ENCODE measurements around the gene HNRNPLL.
"Not testable (repeated sequence)": the region's sequence is repeated elsewhere in the genome, so short reads cannot be mapped to it uniquely, and the experiment has no call there.

The HNRNPLL gene

GRCh38 chr2:38551171-38551570, 51.6 kb downstream of the HNRNPLL start:
- H3K27ac ChIP-seq: no peak overlapping the region
- TF ChIP-seq CTCF (conservative IDR thresholded peaks at IDR 0.05) (no peak), ZFX (IDR thresholded peaks at IDR 0.05) (no peak)

- TF ChIP-seq ZFX (IDR thresholded peaks at IDR 0.05): no peak
- no peak overlapping the region for H3K27ac ChIP-seq
Observed at GRCh38 chr2:38549851-38550250, 52.9 kb downstream of the HNRNPLL start.

- H3K27ac ChIP-seq: no peak overlapping the region
- TF ChIP-seq CTCF (conservative IDR thresholded peaks at IDR 0.05): no peak
- TF ChIP-seq ZFX (IDR thresholded peaks at IDR 0.05): no peak
Observed at GRCh38 chr2:38549071-38549704, 53.5 kb downstream of the HNRNPLL start.

- TF ChIP-seq ZFX (IDR thresholded peaks at IDR 0.05): no peak
- TF ChIP-seq CTCF (conservative IDR thresholded peaks at IDR 0.05): no peak
- H3K27ac ChIP-seq: no peak overlapping the region
Observed at GRCh38 chr2:38547791-38548190, 54.9 kb downstream of the HNRNPLL start.

- no peak overlapping the region for H3K27ac ChIP-seq
- TF ChIP-seq ZFX (IDR thresholded peaks at IDR 0.05) (no peak), CTCF (conservative IDR thresholded peaks at IDR 0.05) (no peak)
Observed at GRCh38 chr2:38546585-38546984, 56.1 kb downstream of the HNRNPLL start.

- H3K27ac ChIP-seq: no peak overlapping the region
- TF ChIP-seq ZFX (IDR thresholded peaks at IDR 0.05) (no peak), CTCF (conservative IDR thresholded peaks at IDR 0.05) (no peak)
Observed at GRCh38 chr2:38546064-38546463, 56.7 kb downstream of the HNRNPLL start.

- not testable (repeated sequence) for H3K27ac ChIP-seq
Observed at GRCh38 chr2:38542248-38542631, 60.5 kb downstream of the HNRNPLL start.

GRCh38 chr2:38540580-38541286, 62.0 kb downstream of the HNRNPLL start:
- no peak overlapping the region for H3K27ac ChIP-seq
- no peak for TF ChIP-seq CTCF (conservative IDR thresholded peaks at IDR 0.05)
- TF ChIP-seq ZFX (IDR thresholded peaks at IDR 0.05): no peak
